Activated naive CD4-positive, alpha-beta T cell treated with anti-CD3 and anti-CD28 coated beads for 36 hours (primary cell): ENCODE results near the gene TUBB. TPM values are rescaled to one million over a fixed set of nuclear protein-coding genes. Genes with fewer than 3 reads are reported as not detected.

Source experiments
- CTCF ChIA-PET: fragments of 350-600 bp; sonication (Branson Sonifier 250); formaldehyde crosslinking; loops from one replicate; lab custom pipeline; 2021; ENCODE audit warnings: antibody characterized with exemption; lab: Charles Lee
- DNase-seq: peaks from one replicate; pipeline ENCODE4 v3.0.0-alpha.2; 2020
- H3K27ac Mint-ChIP-seq: one replicate; pipeline ENCODE4 v1.8.0; 2021; ENCODE audit warnings: mild to moderate bottlenecking, mixed read lengths
- H3K27me3 Mint-ChIP-seq: one replicate; pipeline ENCODE4 v1.8.0; 2021; ENCODE audit warnings: low read depth, mixed read lengths
- H3K36me3 Mint-ChIP-seq: one replicate; pipeline ENCODE4 v1.8.0; 2021; ENCODE audit warnings: low read depth, mixed read lengths
- H3K4me1 Mint-ChIP-seq: one replicate; pipeline ENCODE4 v1.8.0; 2021; ENCODE audit warnings: low read depth, mixed read lengths
- H3K4me3 Mint-ChIP-seq: one replicate; pipeline ENCODE4 v1.8.0; 2021; ENCODE audit warnings: mild to moderate bottlenecking, moderate library complexity, mixed read lengths
- H3K9me3 Mint-ChIP-seq: one replicate; pipeline ENCODE4 v1.8.0; 2021; ENCODE audit warnings: mixed read lengths
- intact Hi-C: fragments of 100-400 bp; cut with micrococcal nuclease; formaldehyde crosslinking; loops from one replicate; pipeline ENCODE4 v1.15.1; 2023
- total RNA-seq, 2 experiments: library from RNA; stranded (reverse); gene quantifications; one replicate each; pipeline ENCODE4 v1.2.3, GENCODE V29; 2021

TUBB gene
- total RNA-seq, 2 experiments from 2014 or later = 1,781 to 1,838 TPM

- peak overlapping the region; percentile 99 for H3K4me3 Mint-ChIP-seq
- DNase-seq = no peak
- no peaks in the 10 kb centered on the region for H3K27me3 Mint-ChIP-seq
- H3K36me3 Mint-ChIP-seq = peaks cover 25% of the 10 kb centered on the region
- H3K9me3 Mint-ChIP-seq = no peaks in the 10 kb centered on the region
- no peak overlapping the region for H3K27ac Mint-ChIP-seq
- CTCF ChIA-PET = interaction anchor here (1.4 to 2.2 kb wide), 3 partner anchors 10 to 131 kb away, joined by 3 to 11 read pairs (median 8); no protein-coding TSS in a partner anchor
- intact Hi-C loops = loop anchor here (5.0 kb wide), 1 partner anchor 362 kb away; the partner anchor contains the start of gene TRIM39
- peaks cover 35% of the 10 kb centered on the region for H3K4me1 Mint-ChIP-seq
These were observed 30.9 kb upstream of the TUBB start for GRCh38 chr6:30689022-30689865.

GRCh38 chr6:30689985-30690384 lies 30.2 kb upstream of the TUBB start:
- CTCF ChIA-PET = interaction anchor here (1.7 to 2.2 kb wide), 3 partner anchors 9 to 32 kb away, joined by 6 to 11 read pairs (median 8); no protein-coding TSS in a partner anchor
- no peaks in the 10 kb centered on the region for H3K9me3 Mint-ChIP-seq
- no peak for DNase-seq
- H3K4me1 Mint-ChIP-seq = peaks cover 35% of the 10 kb centered on the region
- H3K27me3 Mint-ChIP-seq = no peaks in the 10 kb centered on the region
- intact Hi-C loops = loop anchor here (5.0 kb wide), 1 partner anchor 363 kb away; the partner anchor contains the start of gene TRIM39
- peak overlapping the region; percentile 91 for H3K27ac Mint-ChIP-seq
- H3K36me3 Mint-ChIP-seq = peaks cover 20% of the 10 kb centered on the region
- H3K4me3 Mint-ChIP-seq = peak overlapping the region; percentile 99

GRCh38 chr6:30690403-30691207 lies 29.5 kb upstream of the TUBB start, which contains the start of gene NRM:
TSS of gene NRM (minus strand) at chr6:30690984. CDS start at chr6:30690974, 10 bp downstream.
- peak within 1 kb of the TSS; percentile 99 for H3K4me3 Mint-ChIP-seq
- no peaks in the 10 kb centered on the region for H3K9me3 Mint-ChIP-seq
- peak within 1 kb of the TSS; percentile 91 for H3K27ac Mint-ChIP-seq
- no peaks in the 10 kb centered on the region for H3K27me3 Mint-ChIP-seq
- CTCF ChIA-PET = interaction anchor here (0.6 to 2.1 kb wide), 6 partner anchors 10 to 38 kb away, joined by 3 to 12 read pairs (median 6); no protein-coding TSS in a partner anchor
- peaks cover 35% of the 10 kb centered on the region for H3K4me1 Mint-ChIP-seq
- peaks cover 14% of the 10 kb centered on the region for H3K36me3 Mint-ChIP-seq
- peak; percentile 79 for DNase-seq
- intact Hi-C loops = no loop called here

GRCh38 chr6:30691208-30691847 lies 28.8 kb upstream of the TUBB start:
- Mint-ChIP-seq H3K27me3 (no peaks in the 10 kb centered on the region), H3K27ac (peak overlapping the region; percentile 76), H3K9me3 (no peaks in the 10 kb centered on the region), H3K4me3 (peak overlapping the region; percentile 99), H3K36me3 (peaks cover 9% of the 10 kb centered on the region), H3K4me1 (peaks cover 35% of the 10 kb centered on the region)
- DNase-seq = no peak
- CTCF ChIA-PET = interaction anchor here (0.6 to 2.1 kb wide), 5 partner anchors 11 to 37 kb away, joined by 3 to 12 read pairs (median 6); no protein-coding TSS in a partner anchor
- intact Hi-C loops = no loop called here

GRCh38 chr6:30696432-30696831 lies 23.7 kb upstream of the TUBB start:
- H3K4me1 Mint-ChIP-seq = peaks cover 6% of the 10 kb centered on the region
- intact Hi-C loops = no loop called here
- H3K36me3 Mint-ChIP-seq = peaks cover 8% of the 10 kb centered on the region
- no peaks in the 10 kb centered on the region for H3K27me3 Mint-ChIP-seq
- no peak for DNase-seq
- no peak overlapping the region for H3K27ac Mint-ChIP-seq
- no peaks in the 10 kb centered on the region for H3K9me3 Mint-ChIP-seq
- H3K4me3 Mint-ChIP-seq = no peak overlapping the region
- CTCF ChIA-PET = interaction anchor here (1.2 to 1.3 kb wide), 2 partner anchors 17 to 34 kb away, joined by 3 to 6 read pairs; no protein-coding TSS in a partner anchor

GRCh38 chr6:30700340-30700739 lies 19.8 kb upstream of the TUBB start:
- Mint-ChIP-seq H3K9me3 (no peaks in the 10 kb centered on the region), H3K27ac (no peak overlapping the region), H3K4me1 (peaks cover 4% of the 10 kb centered on the region), H3K4me3 (no peak overlapping the region), H3K36me3 (peaks cover 34% of the 10 kb centered on the region), H3K27me3 (no peaks in the 10 kb centered on the region)
- no peak for DNase-seq
- intact Hi-C loops = no loop called here
- CTCF ChIA-PET = interaction anchor here (0.7 kb wide), 1 partner anchor 322 kb away, joined by 4 read pairs; no protein-coding TSS in a partner anchor

GRCh38 chr6:30703011-30703410 lies 17.1 kb upstream of the TUBB start:
- no peak for DNase-seq
- H3K36me3 Mint-ChIP-seq = peaks cover 46% of the 10 kb centered on the region
- H3K9me3 Mint-ChIP-seq = no peaks in the 10 kb centered on the region
- H3K27ac Mint-ChIP-seq = no peak overlapping the region
- H3K4me3 Mint-ChIP-seq = no peak overlapping the region
- intact Hi-C loops = no loop called here
- no peaks in the 10 kb centered on the region for H3K4me1 Mint-ChIP-seq
- CTCF ChIA-PET = interaction anchor here (0.6 kb wide), 1 partner anchor 995 kb away, joined by 3 read pairs; no protein-coding TSS in a partner anchor
- no peaks in the 10 kb centered on the region for H3K27me3 Mint-ChIP-seq

- no peak for DNase-seq
- no peaks in the 10 kb centered on the region for H3K27me3 Mint-ChIP-seq
- H3K27ac Mint-ChIP-seq = no peak overlapping the region
- no peaks in the 10 kb centered on the region for H3K4me1 Mint-ChIP-seq
- no peaks in the 10 kb centered on the region for H3K9me3 Mint-ChIP-seq
- CTCF ChIA-PET = interaction anchor here (1.9 kb wide), 1 partner anchor 16 kb away, joined by 4 read pairs; no protein-coding TSS in a partner anchor
- intact Hi-C loops = no loop called here
- H3K4me3 Mint-ChIP-seq = no peak overlapping the region
- H3K36me3 Mint-ChIP-seq = peaks cover 50% of the 10 kb centered on the region
These were observed 16.3 kb upstream of the TUBB start for GRCh38 chr6:30703821-30704220.

- Mint-ChIP-seq H3K4me1 (no peaks in the 10 kb centered on the region), H3K4me3 (no peak overlapping the region), H3K9me3 (no peaks in the 10 kb centered on the region), H3K36me3 (peaks cover 51% of the 10 kb centered on the region), H3K27me3 (no peaks in the 10 kb centered on the region), H3K27ac (no peak overlapping the region)
- intact Hi-C loops = no loop called here
- no peak for DNase-seq
- CTCF ChIA-PET = interaction anchor here (0.6 to 1.9 kb wide), 3 partner anchors 18 to 30 kb away, joined by 3 to 4 read pairs (median 3); no protein-coding TSS in a partner anchor
These were observed 14.5 kb upstream of the TUBB start for GRCh38 chr6:30705620-30706019.

GRCh38 chr6:30707281-30707850 lies 12.8 kb upstream of the TUBB start:
- Mint-ChIP-seq H3K27ac (no peak overlapping the region), H3K4me1 (peaks cover 7% of the 10 kb centered on the region), H3K27me3 (no peaks in the 10 kb centered on the region), H3K36me3 (peaks cover 63% of the 10 kb centered on the region), H3K9me3 (no peaks in the 10 kb centered on the region), H3K4me3 (no peak overlapping the region)
- CTCF ChIA-PET = no interaction called here
- DNase-seq = no peak
- intact Hi-C loops = no loop called here

GRCh38 chr6:30709101-30709868 lies 10.9 kb upstream of the TUBB start:
- Mint-ChIP-seq H3K27ac (no peak overlapping the region), H3K4me1 (peaks cover 14% of the 10 kb centered on the region), H3K4me3 (no peak overlapping the region), H3K36me3 (peaks cover 65% of the 10 kb centered on the region), H3K9me3 (no peaks in the 10 kb centered on the region), H3K27me3 (no peaks in the 10 kb centered on the region)
- intact Hi-C loops = no loop called here
- CTCF ChIA-PET = no interaction called here
- DNase-seq = no peak
